Adipocyte (in vitro differentiated cells): ENCODE measurements around the gene TTC17.

ENCODE experiments used
- DNase-seq: peaks from one replicate; pipeline ENCODE4 v3.0.0-alpha.2; 2015; ENCODE audit warnings: low read depth
- H3K27me3 ChIP-seq: replicated peaks from 2 replicates; pipeline ENCODE4 v1.7.0; 2013; ENCODE audit warnings: mild to moderate bottlenecking, low read length, moderate library complexity; ENCODE audit not compliant: control insufficient read depth, insufficient read depth
- H3K36me3 ChIP-seq: 2 replicates; pipeline ENCODE4 v1.7.0; 2013; ENCODE audit warnings: low read length, mild to moderate bottlenecking, moderate library complexity; ENCODE audit not compliant: control insufficient read depth, insufficient read depth, severe bottlenecking
- H3K4me1 ChIP-seq: 2 replicates; pipeline ENCODE4 v1.7.0; 2013; ENCODE audit warnings: mild to moderate bottlenecking, low read length, moderate library complexity; ENCODE audit not compliant: control insufficient read depth, insufficient read depth
- H3K4me3 ChIP-seq: 2 replicates; pipeline ENCODE4 v1.7.0; 2013; ENCODE audit warnings: mild to moderate bottlenecking, low read length, moderate library complexity
- H3K9ac ChIP-seq: 2 replicates; pipeline ENCODE4 v1.7.0; 2013; ENCODE audit warnings: mild to moderate bottlenecking, low read length, moderate library complexity
- H3K9me3 ChIP-seq: 2 replicates; pipeline ENCODE4 v1.7.0; 2013; ENCODE audit warnings: mild to moderate bottlenecking, low read length, moderate library complexity; ENCODE audit not compliant: control insufficient read depth

The TTC17 gene

GRCh38 chr11:43507171-43507570, 148.5 kb downstream of the TTC17 start:
- Histone ChIP-seq H3K9me3 (no peaks in the 10 kb centered on the region), H3K36me3 (no peaks in the 10 kb centered on the region), H3K4me1 (peaks cover 18% of the 10 kb centered on the region), H3K27me3 (no peaks in the 10 kb centered on the region), H3K4me3 (no peak overlapping the region), H3K9ac (no peak overlapping the region)
- DNase-seq, result no peak

DNA sequence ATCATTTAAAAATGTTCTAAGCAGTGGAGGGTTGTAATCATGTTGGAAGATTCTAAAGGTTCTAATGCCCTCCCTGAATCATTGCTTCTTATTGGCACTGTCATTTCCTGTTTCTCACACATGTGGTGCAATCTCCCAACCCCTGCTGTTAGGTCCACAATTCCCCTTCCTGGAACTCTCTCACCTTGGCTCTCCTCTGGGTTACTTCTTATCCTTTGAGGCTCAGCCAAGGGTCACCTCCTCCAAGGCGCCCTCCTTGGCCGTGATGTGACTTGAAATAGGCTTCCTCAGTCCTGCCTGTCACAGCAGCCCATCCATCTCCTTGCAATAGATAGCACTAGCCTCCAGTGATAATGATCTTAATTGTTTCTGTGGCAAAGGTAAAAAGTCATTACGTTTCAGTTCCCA, 149.8 kb downstream of the TTC17 start:
- peak; percentile 35 for DNase-seq
- Histone ChIP-seq H3K36me3 (no peaks in the 10 kb centered on the region), H3K9ac (no peak overlapping the region), H3K4me1 (peaks cover 18% of the 10 kb centered on the region), H3K9me3 (peaks cover 2% of the 10 kb centered on the region), H3K4me3 (no peak overlapping the region), H3K27me3 (no peaks in the 10 kb centered on the region)

- no peak overlapping the region for H3K4me3 ChIP-seq
Observed at GRCh38 chr11:43511959-43512358, 153.2 kb downstream of the TTC17 start.

GRCh38 chr11:43515090-43515489, 156.4 kb downstream of the TTC17 start:
- H3K9me3 ChIP-seq, result peaks cover 2% of the 10 kb centered on the region
- no peaks in the 10 kb centered on the region for H3K36me3 ChIP-seq
- H3K4me3 ChIP-seq, result no peak overlapping the region
- H3K9ac ChIP-seq, result no peak overlapping the region
- H3K27me3 ChIP-seq, result no peaks in the 10 kb centered on the region
- H3K4me1 ChIP-seq, result peaks cover 5% of the 10 kb centered on the region
- DNase-seq, result no peak

More at GRCh38 chr11:43511959-43512358, 153.2 kb downstream of the TTC17 start:
- H3K36me3 ChIP-seq, result no peaks in the 10 kb centered on the region
- H3K27me3 ChIP-seq, result no peaks in the 10 kb centered on the region
- H3K9me3 ChIP-seq, result peaks cover 2% of the 10 kb centered on the region
- no peak overlapping the region for H3K9ac ChIP-seq
- no peak for DNase-seq
- H3K4me1 ChIP-seq, result peaks cover 18% of the 10 kb centered on the region

GRCh38 chr11:43516316-43516850, 157.7 kb downstream of the TTC17 start:
- H3K4me3 ChIP-seq, result no peak overlapping the region
- H3K36me3 ChIP-seq, result no peaks in the 10 kb centered on the region
- H3K27me3 ChIP-seq, result peaks cover 5% of the 10 kb centered on the region
- DNase-seq, result no peak
- no peak overlapping the region for H3K9ac ChIP-seq
- H3K4me1 ChIP-seq, result peaks cover 5% of the 10 kb centered on the region
- H3K9me3 ChIP-seq, result peaks cover 5% of the 10 kb centered on the region

- no peak overlapping the region for H3K9ac ChIP-seq
- H3K4me1 ChIP-seq, result peaks cover 5% of the 10 kb centered on the region
- DNase-seq, result no peak
Observed at GRCh38 chr11:43517518-43517917, 158.8 kb downstream of the TTC17 start.

DNA sequence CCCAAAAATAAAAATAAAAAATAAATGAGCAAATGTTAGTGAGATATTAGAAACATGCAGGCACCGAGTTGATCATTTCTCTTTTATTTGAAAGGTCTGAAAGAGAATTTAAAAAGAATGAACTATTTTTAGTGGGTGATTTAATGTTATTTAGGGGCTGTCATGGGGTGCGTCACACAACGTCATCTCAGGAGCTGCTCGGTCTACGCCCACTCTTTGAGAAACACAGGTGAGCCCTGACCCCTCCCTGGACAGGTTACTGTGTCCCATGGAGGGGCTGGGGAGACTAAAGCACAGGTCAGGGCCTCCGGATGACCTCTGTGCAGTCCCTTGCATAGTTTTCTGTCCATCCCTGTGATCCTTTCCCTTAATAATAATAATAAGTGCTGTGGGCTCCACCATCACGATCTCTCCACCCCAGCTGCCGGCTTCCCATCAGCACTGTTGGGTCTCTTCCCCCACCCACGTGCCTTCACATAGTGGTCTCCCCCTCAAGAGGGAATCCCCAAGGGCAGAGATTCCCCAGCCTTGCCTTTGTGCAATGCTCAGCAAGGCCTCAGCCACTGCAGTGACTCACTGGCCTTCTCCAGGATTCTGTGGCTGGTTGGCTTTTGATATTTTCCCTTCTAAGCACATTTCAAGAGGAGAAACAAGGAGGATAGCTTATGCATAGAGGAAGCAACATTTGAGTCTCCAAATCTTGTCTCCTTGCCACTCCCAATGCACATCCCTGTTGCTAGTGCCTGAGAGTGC, 159.9 kb downstream of the TTC17 start:
- DNase-seq, result peak; percentile 11
- H3K4me1 ChIP-seq, result peaks cover 5% of the 10 kb centered on the region
- H3K9me3 ChIP-seq, result peaks cover 3% of the 10 kb centered on the region
- H3K36me3 ChIP-seq, result no peaks in the 10 kb centered on the region
- H3K9ac ChIP-seq, result no peak overlapping the region
- no peak overlapping the region for H3K4me3 ChIP-seq
- peaks cover 5% of the 10 kb centered on the region for H3K27me3 ChIP-seq

More at GRCh38 chr11:43517518-43517917, 158.8 kb downstream of the TTC17 start:
- peaks cover 5% of the 10 kb centered on the region for H3K9me3 ChIP-seq
- H3K27me3 ChIP-seq, result peaks cover 5% of the 10 kb centered on the region
- no peaks in the 10 kb centered on the region for H3K36me3 ChIP-seq
- H3K4me3 ChIP-seq, result no peak overlapping the region

DNA sequence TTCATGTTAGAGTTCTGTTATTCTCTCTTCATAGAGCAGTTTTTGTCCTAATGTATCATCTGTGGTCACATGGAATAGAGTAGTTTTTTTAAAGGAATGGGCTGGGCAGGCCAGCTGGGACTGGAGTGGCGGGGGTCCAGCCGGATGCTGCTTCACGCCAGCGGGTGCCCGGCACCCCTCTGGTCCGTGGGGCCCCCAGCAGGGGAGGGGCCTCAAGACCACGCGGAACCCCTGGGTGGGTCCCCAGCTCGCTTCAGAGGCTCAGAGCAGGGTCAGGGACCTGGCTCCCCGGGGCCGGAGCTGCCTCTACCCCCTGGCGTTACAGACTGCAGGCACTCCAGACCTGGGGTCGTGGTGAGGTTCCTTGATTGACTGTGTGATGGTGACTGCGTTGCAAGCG, 162.8 kb downstream of the TTC17 start:
- Histone ChIP-seq H3K4me3 (no peak overlapping the region), H3K9ac (no peak overlapping the region), H3K9me3 (peaks cover 3% of the 10 kb centered on the region), H3K27me3 (peaks cover 14% of the 10 kb centered on the region), H3K36me3 (no peaks in the 10 kb centered on the region), H3K4me1 (peaks cover 5% of the 10 kb centered on the region)
- DNase-seq, result no peak

DNA sequence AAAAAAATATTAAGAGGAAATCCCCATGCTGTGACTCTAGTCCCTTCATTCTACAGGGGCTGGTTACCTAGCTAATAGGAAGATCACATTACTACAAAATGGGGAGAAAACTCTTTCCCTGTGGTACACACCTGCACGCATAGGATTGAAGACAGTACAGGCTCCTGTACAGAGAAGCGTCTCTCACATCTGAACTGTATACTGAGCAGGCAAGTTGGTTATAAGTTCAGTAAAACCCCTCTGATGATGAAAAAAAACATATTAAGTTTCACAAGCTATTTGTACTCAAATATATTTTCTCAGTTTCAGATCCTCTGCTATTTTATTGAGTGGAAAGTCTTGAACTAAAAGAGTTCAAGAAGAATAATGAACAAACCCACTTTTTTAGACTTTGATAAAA, 164.9 kb downstream of the TTC17 start:
- Histone ChIP-seq H3K4me3 (no peak overlapping the region), H3K36me3 (no peaks in the 10 kb centered on the region), H3K27me3 (peaks cover 14% of the 10 kb centered on the region), H3K4me1 (peaks cover 4% of the 10 kb centered on the region), H3K9me3 (peaks cover 3% of the 10 kb centered on the region), H3K9ac (no peak overlapping the region)
- no peak for DNase-seq

- Histone ChIP-seq H3K4me1 (no peaks in the 10 kb centered on the region), H3K4me3 (no peak overlapping the region), H3K9me3 (peaks cover 3% of the 10 kb centered on the region), H3K36me3 (no peaks in the 10 kb centered on the region), H3K9ac (no peak overlapping the region), H3K27me3 (peaks cover 41% of the 10 kb centered on the region)
- no peak for DNase-seq
Observed at GRCh38 chr11:43532041-43532440, 173.3 kb downstream of the TTC17 start.

GRCh38 chr11:43537833-43538615, 179.3 kb downstream of the TTC17 start:
- Histone ChIP-seq H3K27me3 (peaks cover 46% of the 10 kb centered on the region), H3K9me3 (peaks cover 12% of the 10 kb centered on the region), H3K4me3 (no peak overlapping the region), H3K36me3 (no peaks in the 10 kb centered on the region), H3K4me1 (no peaks in the 10 kb centered on the region), H3K9ac (no peak overlapping the region)
- no peak for DNase-seq
